ENCODE results near the gene AP1M1. TPM values are rescaled to one million over a fixed set of nuclear protein-coding genes. Genes with fewer than 3 reads are reported as not detected.

Gene AP1M1
- total and polyA plus RNA-seq, 5 donors from 2014 or later, result 108 to 161 (median 159) TPM

GRCh38 chr19:16257509-16258002, 59.8 kb downstream of the AP1M1 start:
- Mint-ChIP-seq H3K27ac (no peak overlapping the region), H3K4me1 (peaks cover 10 to 39% (median 24%) of the 10 kb centered on the region in 4 donors), H3K4me3 (no peak overlapping the region), H3K36me3 (peaks cover 6% of the 10 kb centered on the region), H3K27me3 (peaks cover 10% of the 10 kb centered on the region), H3K9me3 (peaks cover 0 to 2% (median 0%) of the 10 kb centered on the region in 7 donors)
- Histone ChIP-seq H3K27me3 (ENCODE audit: control insufficient read depth, insufficient read depth, low read length) (no peaks in the 10 kb centered on the region), H3K9me3 (ENCODE audit: control insufficient read depth in 2 of 2, low read length in 2 of 2) (no peaks in the 10 kb centered on the region), H3K4me3 (ENCODE audit: low read depth, low read length) (no peak overlapping the region), H3K36me3 (ENCODE audit: control insufficient read depth, insufficient read depth, low read length) (no peaks in the 10 kb centered on the region), H3K4me1 (ENCODE audit: control insufficient read depth, insufficient read depth, low read length, poor library complexity, severe bottlenecking) (peaks cover 33% of the 10 kb centered on the region), H3K27ac (ENCODE audit: insufficient read depth, low read length, poor library complexity, severe bottlenecking) (no peak overlapping the region)
- no peak for ATAC-seq (ENCODE audit: low read depth in 2 of 2)
- DNase-seq, result no peak

- Histone ChIP-seq H3K4me1 (ENCODE audit: control insufficient read depth, insufficient read depth, low read length, poor library complexity, severe bottlenecking) (peaks cover 40% of the 10 kb centered on the region), H3K27ac (ENCODE audit: insufficient read depth, low read length, poor library complexity, severe bottlenecking) (no peak overlapping the region), H3K27me3 (ENCODE audit: control insufficient read depth, insufficient read depth, low read length) (no peaks in the 10 kb centered on the region), H3K36me3 (ENCODE audit: control insufficient read depth, insufficient read depth, low read length) (no peaks in the 10 kb centered on the region), H3K4me3 (ENCODE audit: low read depth, low read length) (no peak overlapping the region), H3K9me3 (ENCODE audit: control insufficient read depth in 2 of 2, low read length in 2 of 2) (no peaks in the 10 kb centered on the region)
- ATAC-seq (ENCODE audit: low read depth in 2 of 2) (no peak), DNase-seq (no peak)
- Mint-ChIP-seq H3K9me3 (peaks cover 0 to 2% (median 0%) of the 10 kb centered on the region in 7 donors), H3K36me3 (peaks cover 6% of the 10 kb centered on the region), H3K4me1 (peaks cover 10 to 47% (median 27%) of the 10 kb centered on the region in 4 donors), H3K27me3 (peaks cover 10% of the 10 kb centered on the region), H3K27ac (no peak overlapping the region), H3K4me3 (no peak overlapping the region)
These were observed 60.8 kb downstream of the AP1M1 start for GRCh38 chr19:16258440-16258903.

GRCh38 chr19:16259385-16260159, 61.9 kb downstream of the AP1M1 start:
- Histone ChIP-seq H3K4me1 (ENCODE audit: control insufficient read depth, insufficient read depth, low read length, poor library complexity, severe bottlenecking) (peaks cover 44% of the 10 kb centered on the region), H3K4me3 (ENCODE audit: low read depth, low read length) (peak overlapping the region; percentile 11), H3K27me3 (ENCODE audit: control insufficient read depth, insufficient read depth, low read length) (no peaks in the 10 kb centered on the region), H3K9me3 (ENCODE audit: control insufficient read depth in 2 of 2, low read length in 2 of 2) (no peaks in the 10 kb centered on the region), H3K27ac (ENCODE audit: insufficient read depth, low read length, poor library complexity, severe bottlenecking) (no peak overlapping the region), H3K36me3 (ENCODE audit: control insufficient read depth, insufficient read depth, low read length) (no peaks in the 10 kb centered on the region)
- H3K36me3 Mint-ChIP-seq, result peaks cover 6% of the 10 kb centered on the region
- H3K27me3 Mint-ChIP-seq, result peaks cover 10% of the 10 kb centered on the region
- H3K4me3 Mint-ChIP-seq, result peak overlapping the region in 2 of 4 donors; percentile 43 to 58
- ATAC-seq (ENCODE audit: low read depth in 2 of 2) (peak; percentile 14 to 28), DNase-seq (peak in 1 of 3 donors; percentile 58)
- H3K27ac Mint-ChIP-seq, result peak overlapping the region in 1 of 3 donors; percentile 32
- peaks cover 10 to 51% (median 27%) of the 10 kb centered on the region in 4 donors for H3K4me1 Mint-ChIP-seq
- H3K9me3 Mint-ChIP-seq, result peaks cover 0 to 2% (median 0%) of the 10 kb centered on the region in 7 donors

GRCh38 chr19:16260160-16260811, 62.6 kb downstream of the AP1M1 start:
- ATAC-seq (ENCODE audit: low read depth in 2 of 2) (no peak), DNase-seq (no peak)
- no peak overlapping the region for H3K27ac ChIP-seq (ENCODE audit: insufficient read depth, low read length, poor library complexity, severe bottlenecking)
- H3K4me3 ChIP-seq (ENCODE audit: low read depth, low read length), result no peak overlapping the region
- H3K9me3 ChIP-seq (ENCODE audit: control insufficient read depth in 2 of 2, low read length in 2 of 2), result no peaks in the 10 kb centered on the region
- peaks cover 10% of the 10 kb centered on the region for H3K27me3 Mint-ChIP-seq
- no peaks in the 10 kb centered on the region for H3K27me3 ChIP-seq (ENCODE audit: control insufficient read depth, insufficient read depth, low read length)
- peak overlapping the region; percentile 32 to 92 (median 59) for H3K27ac Mint-ChIP-seq
- H3K4me1 Mint-ChIP-seq, result peaks cover 5 to 54% (median 30%) of the 10 kb centered on the region in 4 donors
- H3K36me3 Mint-ChIP-seq, result no peaks in the 10 kb centered on the region
- H3K36me3 ChIP-seq (ENCODE audit: control insufficient read depth, insufficient read depth, low read length), result no peaks in the 10 kb centered on the region
- H3K4me1 ChIP-seq (ENCODE audit: control insufficient read depth, insufficient read depth, low read length, poor library complexity, severe bottlenecking), result peaks cover 44% of the 10 kb centered on the region
- peak overlapping the region in 1 of 4 donors; percentile 28 for H3K4me3 Mint-ChIP-seq
- no peaks in the 10 kb centered on the region for H3K9me3 Mint-ChIP-seq

- DNase-seq (no peak), ATAC-seq (ENCODE audit: low read depth in 2 of 2) (no peak)
- Mint-ChIP-seq H3K9me3 (no peaks in the 10 kb centered on the region), H3K4me3 (peak overlapping the region in 3 of 4 donors; percentile 28 to 80 (median 66)), H3K27ac (peak overlapping the region in 1 of 3 donors; percentile 92), H3K4me1 (peaks cover 5 to 56% (median 32%) of the 10 kb centered on the region in 4 donors), H3K36me3 (no peaks in the 10 kb centered on the region), H3K27me3 (peaks cover 10% of the 10 kb centered on the region)
- Histone ChIP-seq H3K4me3 (ENCODE audit: low read depth, low read length) (no peak overlapping the region), H3K9me3 (ENCODE audit: control insufficient read depth in 2 of 2, low read length in 2 of 2) (no peaks in the 10 kb centered on the region), H3K27me3 (ENCODE audit: control insufficient read depth, insufficient read depth, low read length) (no peaks in the 10 kb centered on the region), H3K27ac (ENCODE audit: insufficient read depth, low read length, poor library complexity, severe bottlenecking) (no peak overlapping the region), H3K4me1 (ENCODE audit: control insufficient read depth, insufficient read depth, low read length, poor library complexity, severe bottlenecking) (peaks cover 44% of the 10 kb centered on the region), H3K36me3 (ENCODE audit: control insufficient read depth, insufficient read depth, low read length) (no peaks in the 10 kb centered on the region)
These were observed 63.1 kb downstream of the AP1M1 start for GRCh38 chr19:16260812-16261161.

- H3K9me3 ChIP-seq (ENCODE audit: control insufficient read depth in 2 of 2, low read length in 2 of 2), result no peaks in the 10 kb centered on the region
- Mint-ChIP-seq H3K9me3 (no peaks in the 10 kb centered on the region), H3K36me3 (no peaks in the 10 kb centered on the region), H3K27me3 (peaks cover 10% of the 10 kb centered on the region), H3K4me1 (peaks cover 5 to 66% (median 40%) of the 10 kb centered on the region in 4 donors), H3K4me3 (peak overlapping the region; percentile 71 to 80 (median 73)), H3K27ac (peak overlapping the region; percentile 92 to 95 (median 94))
- H3K27ac ChIP-seq (ENCODE audit: insufficient read depth, low read length, poor library complexity, severe bottlenecking), result peak overlapping the region; percentile 5
- H3K4me1 ChIP-seq (ENCODE audit: control insufficient read depth, insufficient read depth, low read length, poor library complexity, severe bottlenecking), result peaks cover 53% of the 10 kb centered on the region
- no peaks in the 10 kb centered on the region for H3K27me3 ChIP-seq (ENCODE audit: control insufficient read depth, insufficient read depth, low read length)
- H3K4me3 ChIP-seq (ENCODE audit: low read depth, low read length), result no peak overlapping the region
- ATAC-seq (ENCODE audit: low read depth in 2 of 2) (no peak), DNase-seq (peak in 1 of 3 donors; percentile 64)
- no peaks in the 10 kb centered on the region for H3K36me3 ChIP-seq (ENCODE audit: control insufficient read depth, insufficient read depth, low read length)
These were observed 64.1 kb downstream of the AP1M1 start for GRCh38 chr19:16261584-16262368.

GRCh38 chr19:16262618-16263017, 64.9 kb downstream of the AP1M1 start:
- Mint-ChIP-seq H3K4me1 (peaks cover 5 to 74% (median 46%) of the 10 kb centered on the region in 4 donors), H3K36me3 (no peaks in the 10 kb centered on the region), H3K9me3 (peaks cover 0 to 2% (median 0%) of the 10 kb centered on the region in 7 donors), H3K4me3 (peak overlapping the region in 3 of 4 donors; percentile 47 to 74 (median 72)), H3K27me3 (peaks cover 10% of the 10 kb centered on the region), H3K27ac (peak overlapping the region; percentile 92 to 95 (median 94))
- no peaks in the 10 kb centered on the region for H3K27me3 ChIP-seq (ENCODE audit: control insufficient read depth, insufficient read depth, low read length)
- no peak overlapping the region for H3K27ac ChIP-seq (ENCODE audit: insufficient read depth, low read length, poor library complexity, severe bottlenecking)
- H3K9me3 ChIP-seq (ENCODE audit: control insufficient read depth in 2 of 2, low read length in 2 of 2), result no peaks in the 10 kb centered on the region
- H3K4me1 ChIP-seq (ENCODE audit: control insufficient read depth, insufficient read depth, low read length, poor library complexity, severe bottlenecking), result peaks cover 62% of the 10 kb centered on the region
- no peak overlapping the region for H3K4me3 ChIP-seq (ENCODE audit: low read depth, low read length)
- DNase-seq, result no peak
- H3K36me3 ChIP-seq (ENCODE audit: control insufficient read depth, insufficient read depth, low read length), result no peaks in the 10 kb centered on the region
- no peak for ATAC-seq (ENCODE audit: low read depth in 2 of 2)
